RPMI7951 (cell line): Measurements from ENCODE around the gene ZNF423. TPM values are rescaled to one million over a fixed set of nuclear protein-coding genes. Genes with fewer than 3 reads are reported as not detected.

Source experiments
- DNase-seq: peaks from one replicate; pipeline ENCODE4 v3.0.0-alpha.2; 2012; ENCODE audit warnings: low read depth
- total RNA-seq: library from RNA; depleted of rRNA; stranded (reverse); fragments of >200 nt; shearing (Covaris generic); gene quantifications from 2 replicates; pipeline ENCODE4 v1.2.3, GENCODE V29; 2014

The ZNF423 gene
- total RNA-seq, 1 experiment from 2014 or later = under 0.01 TPM

- no peak for DNase-seq
Observed at GRCh38 chr16:49825041-49825440, 30.9 kb downstream of the ZNF423 start.

GRCh38 chr16:49824593-49824992, 31.3 kb downstream of the ZNF423 start:
- no peak for DNase-seq

- DNase-seq = no peak
Observed at GRCh38 chr16:49822649-49823370, 33.1 kb downstream of the ZNF423 start.

DNA sequence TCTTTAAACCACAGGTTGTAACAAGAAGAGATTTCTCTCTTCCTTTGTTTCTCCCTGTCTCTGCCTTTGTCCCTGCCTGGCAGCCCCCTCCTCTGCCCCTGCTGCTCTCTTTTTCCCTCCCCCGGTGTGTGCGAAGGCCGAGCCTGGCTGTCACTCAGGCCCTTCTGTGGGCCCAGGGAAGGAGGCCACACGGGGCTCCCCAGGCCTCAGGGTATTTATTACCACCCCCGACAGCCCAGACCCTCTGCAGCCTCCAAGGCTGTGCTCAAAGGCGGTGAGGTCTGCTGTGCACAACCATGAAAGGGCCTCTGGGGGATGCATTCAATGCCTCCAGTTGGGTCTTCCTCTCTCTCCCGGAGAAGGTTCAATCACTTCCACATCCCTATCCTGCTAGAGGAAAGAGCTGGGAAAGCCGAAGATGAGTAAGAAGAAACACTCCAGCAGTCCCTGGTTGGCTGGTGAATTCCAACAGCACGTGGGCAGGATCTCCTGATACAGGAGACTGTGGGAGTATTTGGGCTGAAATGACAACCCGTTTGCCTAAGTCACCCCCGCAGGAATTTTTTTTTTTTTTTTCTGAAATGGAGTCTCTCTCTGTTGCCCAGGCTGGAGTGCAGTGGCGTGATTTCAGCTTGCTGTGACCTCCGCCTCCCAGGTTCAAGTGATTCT, 34.2 kb downstream of the ZNF423 start:
- DNase-seq = no peak

DNA sequence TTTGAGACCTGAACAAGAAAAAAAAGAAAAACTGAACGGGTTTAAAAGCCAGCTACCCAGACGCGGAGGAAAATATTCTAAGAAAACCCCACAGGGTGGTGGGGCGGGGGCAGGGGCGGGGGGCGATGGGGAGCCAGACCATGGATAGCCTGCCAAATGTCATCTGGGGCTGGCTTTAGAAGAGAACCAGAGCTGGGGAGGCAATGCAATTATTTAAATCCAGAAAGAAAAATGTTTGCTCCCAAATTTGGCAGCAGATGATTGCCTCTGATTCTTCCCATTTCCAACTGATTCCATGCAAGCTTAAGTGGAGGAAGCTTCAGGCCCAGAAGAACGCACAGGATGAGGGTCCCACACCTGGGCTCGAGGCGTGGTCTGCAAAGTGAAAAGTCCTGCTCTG, 34.8 kb downstream of the ZNF423 start:
- no peak for DNase-seq

GRCh38 chr16:49817754-49818507, 38.0 kb downstream of the ZNF423 start:
- no peak for DNase-seq

DNA sequence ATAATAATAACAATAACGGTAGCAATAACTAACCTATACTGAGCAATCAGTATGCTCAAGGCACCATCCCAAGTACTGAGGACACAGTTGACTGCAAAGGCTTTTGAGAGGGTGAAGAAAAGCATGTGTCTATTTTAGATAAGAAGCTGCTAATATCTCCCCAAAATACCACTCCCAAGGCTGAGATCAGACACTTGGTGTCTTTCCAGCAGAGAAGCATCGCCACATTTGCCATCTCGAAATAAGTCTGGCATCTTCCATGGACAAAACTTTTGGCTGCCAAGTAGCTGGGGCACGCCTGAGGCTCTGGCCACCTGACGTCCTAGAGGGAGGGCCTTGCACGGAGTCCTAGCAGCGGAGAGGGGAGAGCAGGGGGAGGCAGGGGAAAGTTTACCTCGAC, 39.0 kb downstream of the ZNF423 start:
- no peak for DNase-seq

DNA sequence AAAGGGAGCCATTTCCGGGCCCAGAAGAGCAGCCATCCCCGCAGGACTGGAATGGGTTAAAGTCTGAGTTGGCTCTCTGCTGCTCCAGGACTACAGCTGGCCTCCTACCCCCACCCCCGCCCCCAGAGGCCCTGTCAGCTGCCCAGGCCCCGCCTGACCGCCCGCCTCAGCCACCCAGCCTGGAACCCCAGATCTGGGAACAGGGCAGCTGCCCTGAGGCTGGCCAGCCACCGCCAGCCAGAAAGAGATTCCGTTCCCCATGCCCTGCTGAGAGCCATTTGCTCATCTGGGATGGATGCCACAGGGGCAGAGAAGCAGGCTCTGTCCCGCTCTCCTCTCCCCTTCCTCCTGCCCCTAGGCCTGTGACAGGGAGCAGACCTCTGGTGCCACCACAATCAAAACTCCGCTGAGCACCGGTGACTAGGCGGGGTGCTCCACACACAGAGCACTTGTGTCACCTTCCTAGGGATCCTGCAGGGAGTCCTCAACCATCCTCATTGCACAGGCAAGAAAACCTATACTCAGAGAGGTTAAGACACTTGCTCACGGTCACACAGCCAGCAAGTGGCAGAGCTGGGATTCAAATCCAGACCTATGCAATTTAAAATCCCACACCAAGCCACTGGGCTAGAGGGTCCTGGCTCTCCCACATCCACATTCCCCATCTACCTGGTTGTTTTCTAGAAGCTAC, 44.1 kb downstream of the ZNF423 start:
- no peak for DNase-seq

GRCh38 chr16:49810831-49811230, 45.1 kb downstream of the ZNF423 start:
- no peak for DNase-seq

- DNase-seq = no peak
Observed at GRCh38 chr16:49809561-49809960, 46.4 kb downstream of the ZNF423 start.

- no peak for DNase-seq
Observed at GRCh38 chr16:49809062-49809461, 46.9 kb downstream of the ZNF423 start.

GRCh38 chr16:49806446-49806845, 49.5 kb downstream of the ZNF423 start:
- DNase-seq = no peak

GRCh38 chr16:49801290-49801689, 54.6 kb downstream of the ZNF423 start:
- DNase-seq = no peak

DNA sequence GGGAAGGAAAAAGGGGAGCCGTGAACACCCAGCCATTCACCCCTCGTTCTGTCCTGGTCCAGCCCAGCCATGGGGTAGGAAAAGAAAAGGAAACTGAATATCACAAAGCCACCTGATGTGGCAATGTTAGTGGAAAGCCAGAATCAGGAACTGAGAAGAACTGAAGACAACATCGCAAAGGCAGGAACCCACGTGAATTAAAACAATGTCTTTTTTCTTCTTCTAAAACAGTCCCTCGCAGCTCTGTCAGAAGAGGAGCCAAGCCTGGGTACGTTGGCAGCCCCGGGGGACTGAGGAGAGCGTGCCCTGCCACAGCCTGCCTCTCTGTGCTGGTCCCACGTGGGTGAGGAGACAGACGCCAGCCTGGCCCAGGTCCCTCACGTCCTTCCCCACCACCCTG, 55.0 kb downstream of the ZNF423 start:
- no peak for DNase-seq

- no peak for DNase-seq
Observed at GRCh38 chr16:49800441-49800840, 55.5 kb downstream of the ZNF423 start.

- no peak for DNase-seq
Observed at GRCh38 chr16:49799172-49799571, 56.7 kb downstream of the ZNF423 start.

- DNase-seq = no peak
Observed at GRCh38 chr16:49795513-49795912, 60.4 kb downstream of the ZNF423 start.

- DNase-seq = no peak
Observed at GRCh38 chr16:49793244-49793643, 62.7 kb downstream of the ZNF423 start.

- DNase-seq = no peak
Observed at GRCh38 chr16:49789616-49790015, 66.3 kb downstream of the ZNF423 start.

DNA sequence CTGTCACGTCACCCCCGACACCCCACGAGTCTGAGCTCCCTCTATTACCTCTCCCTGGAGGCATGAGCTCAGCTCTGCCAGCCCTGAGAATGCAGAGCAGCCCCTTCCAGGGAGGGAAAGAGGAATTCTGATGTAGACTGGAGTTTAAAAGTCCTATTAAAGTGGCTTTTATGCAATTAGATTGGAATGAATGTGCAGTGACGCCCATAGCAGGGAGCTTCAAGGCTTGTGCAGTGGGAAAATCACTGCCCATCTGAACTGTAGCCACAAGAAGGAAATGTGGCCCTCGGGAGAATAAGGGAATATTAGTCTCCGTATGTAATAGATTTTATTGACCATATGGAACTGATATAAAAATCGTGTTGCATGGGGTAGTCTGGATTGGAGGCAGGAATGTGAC, 66.9 kb downstream of the ZNF423 start:
- DNase-seq = no peak

GRCh38 chr16:49788572-49788971, 67.3 kb downstream of the ZNF423 start:
- DNase-seq = no peak

- no peak for DNase-seq
Observed at GRCh38 chr16:49786926-49787557, 68.9 kb downstream of the ZNF423 start.
